ENCODE results near the gene ATP6V0C.

DNA sequence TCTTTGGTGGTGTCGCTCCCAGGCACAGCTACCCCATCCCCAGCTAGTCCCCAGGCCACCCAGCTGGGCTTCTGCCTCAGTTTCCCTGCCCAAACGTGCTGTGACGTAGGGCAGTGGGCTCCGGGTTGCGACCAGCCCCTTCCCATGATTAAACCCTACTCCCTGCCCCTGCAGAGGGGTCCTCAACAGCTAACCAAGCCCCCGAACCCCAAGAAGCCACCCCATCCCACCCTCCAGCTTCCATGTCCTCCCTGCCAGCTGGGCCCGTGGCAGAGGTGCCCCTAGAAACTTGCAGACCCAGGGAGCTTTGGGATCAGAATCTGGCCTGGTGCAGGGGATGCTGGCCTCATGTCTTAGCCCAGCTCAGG lies 43.5 kb upstream of the ATP6V0C start:
- TF ChIP-seq, protein P1, sequence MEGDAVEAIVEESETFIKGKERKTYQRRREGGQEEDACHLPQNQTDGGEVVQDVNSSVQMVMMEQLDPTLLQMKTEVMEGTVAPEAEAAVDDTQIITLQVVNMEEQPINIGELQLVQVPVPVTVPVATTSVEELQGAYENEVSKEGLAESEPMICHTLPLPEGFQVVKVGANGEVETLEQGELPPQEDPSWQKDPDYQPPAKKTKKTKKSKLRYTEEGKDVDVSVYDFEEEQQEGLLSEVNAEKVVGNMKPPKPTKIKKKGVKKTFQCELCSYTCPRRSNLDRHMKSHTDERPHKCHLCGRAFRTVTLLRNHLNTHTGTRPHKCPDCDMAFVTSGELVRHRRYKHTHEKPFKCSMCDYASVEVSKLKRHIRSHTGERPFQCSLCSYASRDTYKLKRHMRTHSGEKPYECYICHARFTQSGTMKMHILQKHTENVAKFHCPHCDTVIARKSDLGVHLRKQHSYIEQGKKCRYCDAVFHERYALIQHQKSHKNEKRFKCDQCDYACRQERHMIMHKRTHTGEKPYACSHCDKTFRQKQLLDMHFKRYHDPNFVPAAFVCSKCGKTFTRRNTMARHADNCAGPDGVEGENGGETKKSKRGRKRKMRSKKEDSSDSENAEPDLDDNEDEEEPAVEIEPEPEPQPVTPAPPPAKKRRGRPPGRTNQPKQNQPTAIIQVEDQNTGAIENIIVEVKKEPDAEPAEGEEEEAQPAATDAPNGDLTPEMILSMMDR (IDR thresholded peaks at IDR 0.05), result no peak
- TF ChIP-seq POLR2A (IDR thresholded peaks at IDR 0.05) (no peak), EP300 (IDR thresholded peaks at IDR 0.05) (no peak)
